Natural killer cell (primary cell): ENCODE results near the gene ST6GALNAC2. TPM values are rescaled to one million over a fixed set of nuclear protein-coding genes. Genes with fewer than 3 reads are reported as not detected.

Source experiments
- ATAC-seq, 3 donors: fragments of 150-1000 bp in 2 of 3; fragments of 200-7000 bp in 1 of 3; cut with Tn5 transposase; 1 replicate in 1 of 3; 2 replicates in 2 of 3; pipeline ENCODE4 v1.10.0; 2021; ENCODE audit warnings: mild to moderate bottlenecking in 2 of 3, moderate library complexity in 2 of 3
- DNase-seq, 2 donors: peaks; one replicate each; pipeline versions ENCODE4 v3.0.0 to v3.0.0-alpha.2; 2013 to 2021; ENCODE audit warnings: mixed read lengths in 1 of 2
- H3K27ac ChIP-seq: one replicate; pipeline ENCODE4 v1.5.1; 2013; ENCODE audit warnings: mild to moderate bottlenecking, low read length
- H3K27me3 ChIP-seq: one replicate; pipeline ENCODE4 v1.6.1; 2013; ENCODE audit warnings: low read length; ENCODE audit not compliant: control insufficient read depth, insufficient read depth
- H3K36me3 ChIP-seq: one replicate; pipeline ENCODE4 v1.6.1; 2013; ENCODE audit warnings: low read length; ENCODE audit not compliant: control insufficient read depth, insufficient read depth
- H3K4me1 ChIP-seq: one replicate; pipeline ENCODE4 v1.6.1; 2013; ENCODE audit warnings: low read length; ENCODE audit not compliant: control insufficient read depth, insufficient read depth
- H3K4me3 ChIP-seq: one replicate; pipeline ENCODE4 v1.5.1; 2013; ENCODE audit warnings: low read length
- H3K9me3 ChIP-seq: one replicate; pipeline ENCODE4 v1.6.1; 2013; ENCODE audit warnings: low read length; ENCODE audit not compliant: control insufficient read depth, insufficient read depth
- H3K27ac Mint-ChIP-seq, 2 donors: one replicate each; pipeline ENCODE4 v1.8.0; 2022; ENCODE audit warnings: mild to moderate bottlenecking in 2 of 2, mixed read lengths in 2 of 2, moderate library complexity in 1 of 2
- H3K27me3 Mint-ChIP-seq, 2 donors: one replicate each; pipeline ENCODE4 v1.8.0; 2022; ENCODE audit warnings: low read depth in 2 of 2, mixed read lengths in 2 of 2
- H3K36me3 Mint-ChIP-seq: one replicate; pipeline ENCODE4 v1.8.0; 2022; ENCODE audit warnings: mixed read lengths
- H3K4me1 Mint-ChIP-seq, 2 donors: one replicate each; pipeline ENCODE4 v1.8.0; 2022; ENCODE audit warnings: mixed read lengths in 2 of 2
- H3K4me3 Mint-ChIP-seq: one replicate; pipeline ENCODE4 v1.8.0; 2022; ENCODE audit warnings: mild to moderate bottlenecking, moderate library complexity, mixed read lengths
- H3K9me3 Mint-ChIP-seq, 2 donors: one replicate each; pipeline ENCODE4 v1.8.0; 2022; ENCODE audit warnings: mixed read lengths in 2 of 2
- WGBS: methylation state at CpG from one replicate; pipeline ENCODE4 v1.1.7; 2013; ENCODE audit warnings: missing lambda C conversion rate; ENCODE audit not compliant: insufficient coverage; 5-methylcytosine and 5-hydroxymethylcytosine counted together
- intact Hi-C: fragments of 100-400 bp; cut with micrococcal nuclease; formaldehyde crosslinking; loops from one replicate; pipeline ENCODE4 v1.14.2; 2022
- total RNA-seq, 4 donors: library from RNA; stranded (reverse); fragments of 120-200 nt in 1 of 4; gene quantifications; one replicate each; pipeline versions ENCODE4 v1.2.3 to v1.2.4, GENCODE V29; 2013 to 2022
- TF ChIP-seq, protein P1 (sequence below): fragments of 200-600 bp; IDR thresholded peaks from one replicate; pipeline ENCODE4 v1.8.0; 2022; ENCODE audit warnings: antibody characterized with exemption

Gene ST6GALNAC2
- total RNA-seq, 3 donors from 2014 or later (not counting 1 experiment from before 2014, with no cell fraction given) = 0.65 TPM; not detected in 2

DNA sequence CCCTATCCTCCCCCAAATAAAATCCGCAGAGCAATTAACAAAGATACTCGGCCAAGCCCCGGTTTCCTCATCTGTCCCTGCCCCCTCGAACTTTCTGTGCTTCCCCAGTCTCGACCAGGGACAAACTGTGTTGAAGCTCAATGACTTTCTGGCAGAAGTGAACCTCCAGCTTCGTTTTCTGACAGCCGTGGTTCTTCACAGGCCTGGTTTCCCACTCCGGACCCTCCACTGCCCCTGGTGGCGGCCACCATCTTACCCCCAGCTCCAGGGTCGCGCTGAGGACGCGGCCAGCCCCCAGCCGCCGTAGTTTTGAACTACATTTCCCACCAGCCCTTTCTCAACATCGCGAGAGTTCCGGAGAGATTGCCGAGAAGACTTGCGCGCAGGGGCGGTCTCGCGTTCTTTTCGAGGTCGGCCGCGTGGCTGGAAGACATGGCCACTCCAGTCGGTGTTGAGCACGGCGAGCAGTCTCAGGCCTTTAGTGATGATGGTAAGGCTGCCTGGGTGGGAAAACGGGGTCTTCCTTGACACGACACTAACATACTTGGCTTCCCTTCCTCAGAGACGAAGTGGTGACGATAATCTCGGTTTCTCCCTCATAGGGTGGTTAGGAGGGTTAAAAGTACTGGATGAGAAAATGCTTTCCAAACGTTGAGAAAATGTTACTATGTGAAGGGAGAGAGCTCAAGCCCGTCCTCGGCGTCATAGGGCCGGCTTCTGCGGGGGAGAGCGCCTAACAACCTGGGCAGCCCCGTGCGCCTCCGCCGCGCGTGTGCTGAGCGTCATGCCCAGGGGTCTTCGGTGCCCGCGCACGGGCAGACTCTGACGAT lies 28.1 kb downstream of the ST6GALNAC2 start:
- ATAC-seq (peak; percentile 83 to 91 (median 85)), DNase-seq (peak; percentile 86 to 97)
- Histone ChIP-seq H3K27ac (peak overlapping the region; percentile 94), H3K4me1 (peaks cover 34% of the 10 kb centered on the region), H3K27me3 (no peaks in the 10 kb centered on the region), H3K9me3 (no peaks in the 10 kb centered on the region), H3K4me3 (peak overlapping the region; percentile 72), H3K36me3 (peaks cover 6% of the 10 kb centered on the region)
- intact Hi-C loops = loop anchor here (1.0 to 5.0 kb wide), 4 partner anchors 42 to 160 kb away; no protein-coding TSS in a partner anchor
- no peaks in the 10 kb centered on the region for H3K27me3 Mint-ChIP-seq
- H3K27ac Mint-ChIP-seq = peak overlapping the region; percentile 100
- WGBS = under 1% methylated on average over 52 of the region's 55 CpGs
- H3K4me1 Mint-ChIP-seq = peaks cover 32 to 34% of the 10 kb centered on the region in 2 donors
- H3K9me3 Mint-ChIP-seq = no peaks in the 10 kb centered on the region
- no peaks in the 10 kb centered on the region for H3K36me3 Mint-ChIP-seq
- TF ChIP-seq, protein P1, sequence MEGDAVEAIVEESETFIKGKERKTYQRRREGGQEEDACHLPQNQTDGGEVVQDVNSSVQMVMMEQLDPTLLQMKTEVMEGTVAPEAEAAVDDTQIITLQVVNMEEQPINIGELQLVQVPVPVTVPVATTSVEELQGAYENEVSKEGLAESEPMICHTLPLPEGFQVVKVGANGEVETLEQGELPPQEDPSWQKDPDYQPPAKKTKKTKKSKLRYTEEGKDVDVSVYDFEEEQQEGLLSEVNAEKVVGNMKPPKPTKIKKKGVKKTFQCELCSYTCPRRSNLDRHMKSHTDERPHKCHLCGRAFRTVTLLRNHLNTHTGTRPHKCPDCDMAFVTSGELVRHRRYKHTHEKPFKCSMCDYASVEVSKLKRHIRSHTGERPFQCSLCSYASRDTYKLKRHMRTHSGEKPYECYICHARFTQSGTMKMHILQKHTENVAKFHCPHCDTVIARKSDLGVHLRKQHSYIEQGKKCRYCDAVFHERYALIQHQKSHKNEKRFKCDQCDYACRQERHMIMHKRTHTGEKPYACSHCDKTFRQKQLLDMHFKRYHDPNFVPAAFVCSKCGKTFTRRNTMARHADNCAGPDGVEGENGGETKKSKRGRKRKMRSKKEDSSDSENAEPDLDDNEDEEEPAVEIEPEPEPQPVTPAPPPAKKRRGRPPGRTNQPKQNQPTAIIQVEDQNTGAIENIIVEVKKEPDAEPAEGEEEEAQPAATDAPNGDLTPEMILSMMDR = no peak
- peak overlapping the region; percentile 100 for H3K4me3 Mint-ChIP-seq

DNA sequence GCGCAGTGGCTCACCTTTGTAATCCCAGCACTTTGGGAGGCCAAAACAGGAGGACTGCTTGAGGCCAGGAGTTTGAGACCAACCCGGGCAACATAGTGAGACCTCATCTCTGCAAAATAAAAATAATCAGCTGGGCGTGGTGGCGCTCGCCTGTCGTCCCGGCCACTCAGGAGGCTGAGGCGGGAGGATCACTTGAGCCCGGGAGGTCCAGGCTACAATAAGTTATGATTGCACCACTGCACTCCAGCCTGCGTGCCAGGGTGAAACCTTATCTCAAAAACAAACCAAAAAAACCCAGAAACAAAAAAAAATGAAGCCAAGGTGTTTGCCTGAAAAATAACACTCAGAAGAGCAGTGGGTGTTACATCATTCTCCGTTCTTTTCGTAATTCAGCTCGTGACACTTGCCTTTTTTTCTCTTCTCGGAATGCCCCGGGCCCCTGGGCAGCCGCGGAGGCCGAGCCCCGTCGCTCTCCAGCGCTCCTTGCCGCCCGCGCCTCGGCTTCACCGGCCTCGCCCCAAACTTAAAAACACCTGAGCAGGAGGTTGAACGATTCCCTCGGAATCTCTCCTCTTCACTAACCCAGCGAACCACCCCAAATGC lies 28.8 kb downstream of the ST6GALNAC2 start:
- Mint-ChIP-seq H3K27ac (peak overlapping the region; percentile 100), H3K27me3 (no peaks in the 10 kb centered on the region), H3K4me1 (peaks cover 32 to 34% of the 10 kb centered on the region in 2 donors), H3K36me3 (no peaks in the 10 kb centered on the region), H3K4me3 (peak overlapping the region; percentile 100), H3K9me3 (no peaks in the 10 kb centered on the region)
- H3K27ac ChIP-seq = peak overlapping the region; percentile 94
- peak overlapping the region; percentile 72 for H3K4me3 ChIP-seq
- intact Hi-C loops = loop anchor here (1.0 to 5.0 kb wide), 3 partner anchors 42 to 160 kb away; no protein-coding TSS in a partner anchor
- H3K36me3 ChIP-seq = peaks cover 3% of the 10 kb centered on the region
- H3K9me3 ChIP-seq = no peaks in the 10 kb centered on the region
- 36% methylated on average over 30 of the region's 30 CpGs for WGBS
- ATAC-seq = peak; percentile 59 to 82 (median 73)
- H3K4me1 ChIP-seq = peaks cover 31% of the 10 kb centered on the region
- H3K27me3 ChIP-seq = no peaks in the 10 kb centered on the region
- TF ChIP-seq, protein P1 = no peak
- peak; percentile 48 to 86 for DNase-seq

GRCh38 chr17:76554131-76554530 lies 31.5 kb downstream of the ST6GALNAC2 start:
- DNase-seq (no peak), ATAC-seq (no peak)
- TF ChIP-seq, protein P1 = no peak
- Histone ChIP-seq H3K4me1 (peaks cover 20% of the 10 kb centered on the region), H3K27ac (no peak overlapping the region), H3K36me3 (no peaks in the 10 kb centered on the region), H3K9me3 (no peaks in the 10 kb centered on the region), H3K4me3 (no peak overlapping the region), H3K27me3 (no peaks in the 10 kb centered on the region)
- Mint-ChIP-seq H3K27ac (no peak overlapping the region), H3K9me3 (no peaks in the 10 kb centered on the region), H3K36me3 (no peaks in the 10 kb centered on the region), H3K27me3 (no peaks in the 10 kb centered on the region), H3K4me1 (peaks cover 32 to 34% of the 10 kb centered on the region in 2 donors), H3K4me3 (no peak overlapping the region)
- intact Hi-C loops = no loop called here
- WGBS = 73% methylated on average over 6 of the region's 6 CpGs
